Right forelimb (tissue), 1 donor: ENCODE results near the gene MED13L.
"Not testable (repeated sequence)": the region's sequence is repeated elsewhere in the genome, so short reads cannot be mapped to it uniquely, and the experiment has no call there.

Source experiments
- DNase-seq: peaks from one replicate; pipeline ENCODE4 v3.0.0-alpha.2; 2018

MED13L gene

DNA sequence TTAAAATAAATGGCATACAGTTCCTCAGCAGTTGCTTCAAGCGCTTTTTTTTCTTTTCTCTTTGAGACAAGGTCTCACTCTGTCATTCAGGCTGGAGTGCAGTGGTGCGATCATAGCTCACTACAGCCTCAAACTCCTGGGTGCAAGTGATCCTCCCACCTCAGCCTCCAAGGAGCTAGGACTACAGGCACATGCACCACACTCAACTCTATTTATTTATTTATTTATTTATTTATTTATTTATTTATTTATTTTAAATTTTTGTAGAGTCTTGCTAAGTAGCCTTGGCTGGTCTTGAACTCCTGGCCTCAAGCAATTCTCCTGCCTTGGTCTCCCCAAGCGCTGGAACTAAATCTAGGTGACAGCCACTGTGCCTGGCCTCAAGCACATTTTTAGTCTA is 132.0 kb downstream of the MED13L start:
- no peak for DNase-seq

DNA sequence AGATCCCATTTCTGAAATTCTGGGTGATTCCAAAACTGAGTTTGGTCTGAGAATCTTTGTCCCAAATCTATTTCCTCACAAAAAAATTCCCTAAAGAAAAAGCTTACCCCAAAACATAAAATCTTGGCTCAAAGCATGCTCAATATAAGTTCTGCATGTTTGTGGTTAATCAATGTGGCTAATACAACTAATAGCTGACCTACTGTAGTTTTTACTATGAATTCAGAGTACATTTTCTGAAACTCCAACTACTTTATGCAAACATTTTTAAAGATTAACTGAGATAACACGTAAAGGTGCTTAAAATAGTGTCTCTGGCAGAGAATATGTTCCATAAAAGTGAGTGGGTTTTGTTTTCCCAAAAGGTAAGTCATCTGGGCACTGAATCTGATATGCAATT is 133.1 kb downstream of the MED13L start:
- DNase-seq, result no peak

DNA sequence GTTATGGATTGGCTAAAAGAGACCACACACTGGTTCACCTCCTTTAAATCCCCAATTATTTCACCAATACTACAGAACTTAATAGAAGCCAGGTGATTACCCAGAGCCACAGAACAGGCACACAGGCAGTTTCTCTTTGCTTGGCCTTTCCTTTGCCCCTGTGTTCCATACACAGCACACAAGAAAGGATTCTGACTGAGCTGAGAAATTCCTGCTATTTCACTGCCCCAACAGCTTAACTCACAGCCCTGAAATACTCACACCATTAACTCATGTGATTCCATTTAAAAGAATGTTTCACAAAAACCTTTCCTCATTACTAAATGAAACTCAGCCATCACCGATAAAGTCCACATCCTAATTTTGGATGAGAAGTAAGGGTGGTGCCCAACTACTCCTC is 133.6 kb downstream of the MED13L start:
- no peak for DNase-seq

DNA sequence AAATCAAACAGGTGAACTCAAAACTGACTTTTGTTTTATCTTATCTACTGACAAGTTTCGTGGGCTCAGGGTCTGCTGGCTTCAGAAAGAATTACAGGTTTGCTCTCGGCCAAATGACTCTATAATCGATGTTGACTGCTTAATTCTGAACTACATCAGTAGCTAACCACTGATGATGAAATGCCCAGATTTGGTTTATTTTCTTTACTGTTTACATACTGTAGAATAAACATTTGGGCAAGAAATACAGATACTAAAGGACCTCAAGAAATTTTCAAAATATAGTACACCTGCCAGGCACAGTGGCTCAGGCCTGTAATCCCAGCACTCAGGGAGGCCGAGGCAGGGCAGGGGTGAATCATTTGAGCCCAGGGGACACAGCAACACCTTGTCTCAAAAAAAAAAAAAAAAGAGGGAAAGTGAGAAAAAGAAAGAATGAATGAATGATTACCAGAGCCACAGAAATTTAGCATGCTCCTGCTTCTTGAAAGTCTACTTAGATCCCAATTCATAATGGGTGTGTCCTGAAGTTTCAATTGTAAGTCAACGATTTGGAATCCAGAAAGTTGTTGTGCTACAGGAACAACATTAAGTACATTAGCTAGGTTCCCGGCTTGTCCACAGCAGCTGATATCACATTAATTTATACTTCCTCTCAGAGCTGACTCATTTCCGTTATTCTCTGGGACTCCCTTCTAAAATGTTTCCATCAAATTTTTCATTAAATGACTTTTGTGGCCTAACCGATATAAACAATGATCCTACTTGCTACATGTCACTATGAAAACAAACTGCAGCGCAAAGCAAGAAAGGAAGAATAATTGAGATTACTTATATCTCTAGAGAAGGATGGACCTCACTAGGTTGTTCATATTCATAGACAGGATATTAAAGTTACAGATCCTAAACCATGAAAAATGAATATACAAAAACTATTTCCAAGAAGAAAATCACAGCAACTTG is 134.3 kb downstream of the MED13L start:
- DNase-seq, result no peak

DNA sequence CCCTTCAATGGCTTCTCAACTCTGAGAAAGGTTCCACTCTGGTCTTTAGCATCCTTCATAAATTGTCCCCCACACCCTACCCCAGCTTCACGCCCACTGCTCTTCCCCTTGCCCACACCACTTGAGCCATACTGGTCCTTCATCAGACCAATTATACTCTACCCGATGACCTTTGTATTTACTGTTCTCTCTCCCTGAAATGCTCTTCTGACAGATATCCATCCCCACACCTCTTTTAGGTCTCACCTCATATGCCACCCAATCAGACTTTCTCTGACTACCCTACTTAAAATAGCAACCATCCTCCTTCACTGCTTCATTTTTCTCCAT is 135.7 kb downstream of the MED13L start:
- DNase-seq, result no peak

DNA sequence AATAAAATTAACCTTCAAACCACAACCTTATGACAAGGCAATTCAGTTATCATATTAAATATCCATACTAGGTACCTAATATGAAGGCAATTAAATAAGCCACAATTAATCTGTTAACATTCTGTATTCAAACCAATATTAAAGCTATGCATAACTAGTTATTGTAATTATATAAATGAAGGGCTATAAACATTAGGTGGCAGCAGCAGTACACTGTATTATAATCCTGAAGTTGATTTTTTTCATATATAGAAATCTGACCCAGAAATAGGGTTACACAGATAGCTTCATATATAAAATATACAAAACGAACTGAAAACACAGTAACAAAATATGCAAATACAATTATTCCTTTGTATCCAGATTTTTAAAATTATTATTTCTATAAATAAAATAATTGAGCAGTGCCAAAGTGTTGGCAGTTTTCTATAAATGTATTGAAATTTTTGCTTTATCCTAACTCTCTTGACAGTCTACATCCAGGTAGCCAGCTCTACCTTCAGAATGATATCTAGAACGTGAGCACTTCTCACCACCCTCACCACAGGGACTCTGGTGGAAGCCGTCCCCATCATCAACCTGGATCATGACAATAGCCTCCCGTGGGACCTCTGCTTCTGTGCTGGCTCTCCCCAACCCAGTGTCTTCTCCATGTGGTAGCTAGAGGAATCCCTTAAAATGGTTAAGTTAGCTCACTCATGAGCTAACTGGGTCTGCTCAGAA is 136.2 kb downstream of the MED13L start:
- no peak for DNase-seq

DNA sequence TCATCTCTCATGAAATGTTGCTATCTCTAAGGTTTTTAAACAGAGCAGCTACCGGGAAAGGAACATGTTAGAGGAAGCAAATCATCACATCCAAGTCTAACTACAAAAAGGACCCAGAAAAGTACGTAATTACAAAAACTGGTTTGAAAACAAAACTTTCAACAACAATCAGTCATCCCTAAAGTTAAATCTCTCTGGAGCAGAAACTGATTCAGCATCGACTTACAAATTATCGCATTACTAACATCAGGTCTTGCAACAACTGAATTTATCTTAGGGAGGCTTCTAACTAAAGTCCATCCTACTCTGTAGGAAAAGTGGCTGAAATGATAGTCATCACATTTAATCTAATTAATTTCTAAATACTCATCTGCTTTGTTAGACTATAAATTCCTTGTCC is 137.0 kb downstream of the MED13L start:
- DNase-seq, result no peak

DNA sequence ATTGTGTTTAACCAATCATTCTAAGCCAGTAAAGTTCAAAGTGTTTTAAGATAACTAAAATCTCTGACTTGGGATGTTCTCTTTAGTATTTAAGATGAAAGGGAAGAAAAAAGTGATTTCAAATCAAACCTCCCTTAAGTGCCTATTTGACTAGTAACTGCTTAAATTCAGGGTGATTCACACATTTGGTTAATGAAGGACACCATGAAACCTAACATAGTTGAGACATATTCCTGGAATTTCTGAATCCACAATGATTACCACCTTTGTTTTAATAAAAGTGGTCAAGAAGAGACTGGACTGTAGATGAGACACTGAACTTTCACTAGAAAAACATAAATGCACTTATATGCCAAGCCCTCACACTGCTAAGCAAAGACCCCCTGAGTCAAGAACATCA is 138.7 kb downstream of the MED13L start:
- DNase-seq, result no peak

DNA sequence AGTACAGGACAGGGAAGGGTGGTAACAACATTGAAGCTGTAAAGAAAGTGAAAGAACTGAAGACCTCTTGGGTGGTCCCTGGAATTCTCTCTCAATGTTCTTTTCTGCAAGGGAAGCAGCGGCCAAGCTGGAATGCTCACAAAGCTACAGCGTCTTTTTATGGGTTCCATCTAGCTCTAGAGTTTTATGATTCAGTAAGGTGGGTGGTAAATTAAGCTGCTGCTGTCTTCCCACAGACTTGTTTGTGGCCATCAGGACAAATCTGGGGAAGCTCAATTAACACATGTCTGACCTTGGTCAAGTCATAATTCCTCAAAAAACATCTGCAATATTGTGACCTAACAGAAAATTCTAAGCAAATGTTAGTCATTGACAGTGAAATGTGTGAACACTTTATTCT is 139.1 kb downstream of the MED13L start:
- DNase-seq, result no peak

DNA sequence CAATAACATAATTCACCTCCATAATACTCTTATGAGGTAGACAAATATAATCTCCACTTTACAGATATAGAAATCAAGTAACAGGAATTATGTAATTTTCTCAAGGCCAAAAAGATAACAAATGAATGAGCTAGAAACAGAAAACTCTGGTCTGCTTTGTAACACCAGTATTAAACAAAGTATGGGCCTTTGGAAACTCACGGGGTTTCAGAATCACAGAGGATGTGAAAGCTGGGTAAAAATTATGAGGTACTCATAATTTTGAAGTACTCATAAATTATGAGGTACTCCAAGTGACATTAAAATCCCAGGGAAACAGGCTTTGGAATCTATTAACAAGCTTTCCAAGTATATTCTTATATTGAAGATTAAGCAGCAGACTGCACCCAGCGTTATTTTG is 140.2 kb downstream of the MED13L start:
- no peak for DNase-seq

DNA sequence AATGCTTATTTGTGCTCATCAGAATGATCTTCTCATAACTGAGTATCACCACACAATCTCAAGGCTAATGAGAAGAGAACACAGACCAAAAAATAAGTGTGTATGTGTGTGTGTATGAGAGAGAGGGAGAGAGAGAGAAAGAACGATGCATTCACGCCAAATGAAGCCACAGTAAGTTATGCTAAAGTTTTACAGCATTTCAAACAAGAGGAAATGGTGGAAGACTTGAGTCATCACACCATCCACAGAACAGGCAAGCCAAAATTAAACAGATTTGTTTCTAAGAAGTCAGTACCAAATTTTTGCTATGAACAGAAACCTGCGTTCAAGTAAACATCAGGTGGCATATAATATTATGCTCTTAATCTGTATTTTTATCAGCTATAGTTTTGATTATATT is 141.2 kb downstream of the MED13L start:
- no peak for DNase-seq

DNA sequence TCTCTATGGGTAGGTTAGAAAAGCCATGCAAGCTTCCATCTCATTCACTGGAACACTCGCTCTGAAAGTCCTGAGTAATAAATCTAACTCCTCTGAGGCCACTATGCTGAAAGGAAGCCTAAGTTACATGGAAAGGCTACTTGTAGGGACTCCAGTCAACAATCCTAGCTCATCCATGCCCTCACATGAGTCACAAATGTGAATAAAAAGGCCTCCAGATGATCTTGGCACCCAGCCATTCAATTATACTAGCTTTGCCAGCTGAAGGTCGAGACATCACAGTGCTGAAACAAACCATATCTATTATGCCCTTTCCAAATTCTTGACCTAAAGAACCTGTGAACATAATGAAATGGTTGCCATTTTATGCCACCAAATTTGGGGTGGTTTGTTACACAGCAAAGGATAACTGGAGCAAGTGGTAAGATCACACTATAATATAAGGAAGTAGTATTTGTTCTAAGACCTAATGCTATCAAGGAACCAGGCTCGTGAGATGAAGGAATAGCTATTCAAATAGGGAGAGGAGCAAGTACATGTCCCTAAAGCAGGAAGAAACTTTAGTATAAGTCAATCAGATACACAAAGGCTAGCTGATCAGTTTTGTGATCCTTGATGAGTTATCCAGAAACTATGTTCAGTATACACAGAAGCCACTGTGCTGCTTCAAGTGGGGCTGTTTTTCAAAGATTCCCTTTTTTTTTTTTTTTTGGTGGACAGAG is 142.1 kb downstream of the MED13L start:
- DNase-seq, result no peak

DNA sequence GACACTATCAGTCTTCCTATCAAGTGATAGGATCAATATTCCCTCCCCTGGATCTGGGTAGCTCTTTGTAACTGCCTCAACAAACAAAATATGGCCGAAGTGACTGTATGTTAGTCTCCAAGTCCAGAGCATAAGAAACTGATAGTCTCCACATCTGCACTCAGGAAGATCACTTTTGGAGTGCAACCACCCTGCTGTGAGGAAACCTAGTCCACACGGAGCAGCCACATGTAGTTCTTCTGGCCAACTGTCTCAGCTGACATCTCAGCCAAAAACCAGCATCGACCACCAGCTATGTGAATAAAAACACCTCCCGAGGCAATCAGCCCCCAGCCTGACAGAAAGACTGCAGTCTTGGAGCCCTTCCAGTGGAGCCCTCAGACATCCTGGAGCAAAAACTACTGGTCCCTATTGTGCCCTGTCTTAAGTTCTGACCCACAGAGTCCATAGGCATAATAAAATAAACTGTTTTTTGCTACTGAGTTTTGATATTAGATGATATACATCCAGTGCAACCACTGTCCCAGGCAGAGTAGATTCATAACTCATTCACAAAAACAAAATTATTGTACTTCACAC is 143.8 kb downstream of the MED13L start:
- DNase-seq, result no peak

DNA sequence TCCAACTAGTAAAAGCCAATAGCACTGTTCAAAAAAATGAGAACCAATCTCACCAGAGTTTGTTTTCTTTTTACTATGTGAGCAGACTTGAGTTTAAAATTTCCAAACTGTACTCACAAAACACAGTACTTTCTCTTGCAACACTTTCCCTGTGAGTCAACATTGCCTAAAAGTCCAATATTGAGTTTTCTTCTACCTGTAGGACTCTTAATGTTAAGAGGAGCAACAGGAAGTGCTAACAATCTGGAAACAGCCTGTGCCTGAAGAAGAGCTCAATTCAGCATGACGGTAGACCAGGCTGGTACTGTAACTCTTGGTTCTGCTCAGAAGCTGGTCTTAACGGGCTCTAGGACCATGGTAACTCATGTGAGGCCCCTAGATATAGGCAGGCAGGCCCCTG is 144.3 kb downstream of the MED13L start:
- no peak for DNase-seq

DNA sequence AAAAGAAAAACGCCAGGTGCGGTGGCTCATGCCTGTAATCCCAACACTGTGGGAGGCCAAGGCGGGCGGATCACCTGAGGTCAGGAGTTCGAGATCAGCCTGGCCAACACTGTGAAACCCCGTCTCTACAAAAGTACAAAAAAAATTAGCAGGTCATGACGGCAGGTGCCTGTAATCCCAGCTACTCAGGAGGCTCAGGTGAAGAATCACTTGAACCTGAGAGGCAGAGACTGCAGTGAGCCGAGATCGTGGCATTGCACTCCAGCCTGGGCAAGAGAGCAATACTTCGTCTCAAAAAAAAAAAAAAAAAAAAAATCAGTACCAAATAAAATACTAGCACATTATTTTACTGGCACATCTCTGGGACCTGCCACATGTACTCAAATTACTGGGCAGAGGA is 145.5 kb downstream of the MED13L start:
- DNase-seq, result not testable (repeated sequence)

DNA sequence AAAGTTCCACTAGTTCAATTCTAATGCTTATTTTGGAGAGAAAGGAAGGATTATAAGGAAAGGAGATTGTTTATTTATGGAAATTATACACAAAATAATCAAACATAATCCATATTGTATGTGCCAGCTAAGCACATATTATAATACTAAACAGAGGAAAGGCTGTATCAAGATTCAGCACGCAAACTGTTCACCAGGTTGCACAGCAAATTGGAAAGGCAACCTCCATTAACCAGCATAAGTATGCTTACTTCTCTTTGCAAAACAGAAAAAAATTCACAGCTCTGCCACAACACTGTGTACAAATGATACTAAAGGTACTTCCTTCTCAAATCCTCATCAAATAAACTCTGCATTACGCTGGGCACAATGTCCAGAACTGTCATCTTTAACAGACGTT is 146.3 kb downstream of the MED13L start:
- no peak for DNase-seq

DNA sequence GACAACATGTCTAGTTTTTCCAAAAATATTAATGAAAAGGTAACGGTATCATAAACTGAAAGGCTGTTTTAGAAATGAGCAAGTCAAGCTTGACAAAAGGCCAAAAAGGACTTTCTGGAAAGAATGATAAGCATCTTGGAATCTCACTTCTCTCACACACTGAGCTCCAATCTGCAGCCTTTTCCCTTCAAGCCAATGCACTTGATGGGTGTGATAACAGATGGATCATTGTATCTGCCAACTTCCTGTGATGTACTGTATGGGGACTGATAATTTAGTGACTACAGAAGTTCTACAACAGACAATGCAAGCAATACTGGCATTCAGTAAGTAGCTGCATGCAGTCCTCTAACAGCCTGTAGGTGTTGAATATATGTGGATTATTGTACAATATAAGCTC is 147.1 kb downstream of the MED13L start:
- DNase-seq, result no peak

DNA sequence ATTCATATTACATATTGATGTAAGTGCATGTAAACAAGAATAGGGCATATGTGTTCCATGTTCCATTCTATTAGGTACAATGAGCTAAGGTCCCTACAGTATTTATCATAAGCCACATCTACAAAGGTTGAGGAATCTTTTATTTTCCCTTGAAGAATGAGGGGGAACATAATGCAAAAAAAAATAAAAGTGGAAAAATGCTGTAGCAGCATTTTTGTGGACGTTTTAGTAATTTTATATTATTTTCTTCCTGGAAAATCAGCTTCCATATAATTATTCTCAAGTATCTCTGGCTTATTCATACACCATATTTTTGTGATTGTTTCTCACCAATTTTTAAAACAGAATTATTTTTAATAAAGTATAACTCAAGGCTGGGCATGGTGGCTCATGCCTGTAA is 148.7 kb downstream of the MED13L start:
- DNase-seq, result no peak

DNA sequence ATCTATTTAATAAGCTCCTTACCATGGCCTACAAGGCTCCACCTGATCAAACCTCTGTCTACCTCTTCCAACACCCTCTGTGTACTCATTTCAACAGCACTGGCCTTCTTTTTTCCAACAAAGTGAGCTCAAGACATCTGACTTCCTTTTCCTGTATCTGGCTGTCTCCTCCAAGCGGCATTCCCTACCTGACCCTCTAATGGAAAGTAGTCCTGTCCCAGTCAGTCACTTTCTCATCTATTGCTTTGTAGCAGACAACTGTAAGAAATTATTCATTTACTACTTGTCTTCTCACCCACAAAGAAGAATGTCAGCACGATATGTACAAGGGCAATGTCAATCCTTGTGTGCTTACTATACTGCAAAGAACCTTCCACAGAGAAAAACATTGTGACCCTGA is 149.6 kb downstream of the MED13L start:
- DNase-seq, result no peak

DNA sequence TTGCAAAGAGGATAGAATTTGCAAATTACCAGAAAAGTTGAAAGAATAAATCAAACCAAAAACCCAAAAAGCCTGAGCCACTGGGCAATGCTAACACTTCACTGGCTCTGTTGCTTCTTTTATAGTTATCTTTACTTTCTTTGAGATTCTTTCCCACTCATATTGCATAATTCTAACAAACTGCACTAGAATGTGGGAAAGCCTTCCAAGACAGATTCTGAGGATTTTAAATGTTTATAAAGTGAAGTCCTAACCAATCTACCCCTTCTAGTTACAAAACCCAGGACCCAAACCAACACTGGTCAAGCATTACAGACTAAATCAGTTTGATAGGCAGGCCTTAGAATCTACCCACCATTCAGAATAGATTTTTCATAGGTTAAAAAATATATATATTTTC is 150.9 kb downstream of the MED13L start:
- no peak for DNase-seq

DNA sequence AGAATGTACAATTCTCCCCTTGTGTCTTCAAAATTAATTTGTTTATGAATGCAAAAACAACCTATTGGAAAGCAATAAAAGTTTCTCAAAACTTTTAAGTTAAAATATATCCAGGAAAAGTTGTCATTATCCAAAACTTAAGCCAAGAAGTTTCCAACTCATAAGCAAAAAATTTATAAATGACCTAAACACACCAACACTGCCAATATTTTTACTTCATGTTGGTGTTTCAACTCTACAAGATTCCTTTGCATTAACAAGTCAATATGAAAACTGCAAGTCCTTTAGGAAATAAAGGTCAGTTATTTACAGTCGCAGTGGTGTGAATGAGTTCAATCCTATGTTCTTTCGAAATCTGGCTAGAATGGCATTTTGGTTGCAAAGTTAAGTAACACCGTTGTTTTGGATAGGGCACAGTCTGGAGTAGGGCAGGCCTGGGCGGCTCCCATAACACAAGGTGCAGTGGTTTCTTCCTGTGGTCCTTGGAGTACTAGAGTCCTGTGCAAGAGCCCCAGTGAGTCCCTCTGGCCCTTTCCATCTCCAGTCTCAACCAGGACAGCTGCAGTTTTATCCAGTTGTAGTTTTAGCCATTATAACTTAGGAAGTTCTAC is 151.4 kb downstream of the MED13L start:
- DNase-seq, result no peak

DNA sequence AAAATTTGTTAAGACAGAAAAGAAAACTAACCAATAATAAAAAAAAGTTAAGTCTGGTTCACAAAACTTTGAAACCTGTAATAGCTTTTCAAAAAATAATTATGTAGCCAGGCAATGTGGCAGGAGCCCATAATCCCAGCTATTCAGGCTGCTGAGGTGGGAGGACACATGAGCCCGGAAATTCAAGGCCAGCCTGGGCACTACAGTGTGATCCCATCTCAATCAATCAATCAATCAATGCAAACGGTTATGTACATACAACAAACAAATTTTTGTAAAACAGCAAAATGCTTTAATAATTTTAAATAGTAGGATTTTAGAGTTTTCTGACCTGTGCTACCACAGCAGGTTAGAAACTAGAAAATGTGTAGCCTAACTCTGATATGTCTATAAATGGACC is 152.4 kb downstream of the MED13L start:
- DNase-seq, result no peak
